Caki2 (cell line): ENCODE measurements around the gene CNGB1. TPM values are rescaled to one million over a fixed set of nuclear protein-coding genes. Genes with fewer than 3 reads are reported as not detected.
"Not testable (repeated sequence)": the region's sequence is repeated elsewhere in the genome, so short reads cannot be mapped to it uniquely, and the experiment has no call there.

Experiments
- DNase-seq: peaks from one replicate; pipeline ENCODE4 v3.0.0-alpha.2; 2015; ENCODE audit warnings: low read depth
- in situ Hi-C: cut with HindIII; loops from 2 replicates; pipeline ENCODE4 v1.10.0; 2016; ENCODE audit warnings: low sequenced_read_pairs, low pct_unique_long_range_greater_than_20kb, mixed read lengths
- total RNA-seq: library from RNA; depleted of rRNA; stranded (reverse); fragments of >200 nt; shearing (Covaris generic); gene quantifications from 2 replicates; pipeline ENCODE4 v1.2.3, GENCODE V29; 2014; ENCODE audit warnings: low replicate concordance

CNGB1 gene
- total RNA-seq, 1 experiment from 2014 or later, result 0.20 TPM

DNA sequence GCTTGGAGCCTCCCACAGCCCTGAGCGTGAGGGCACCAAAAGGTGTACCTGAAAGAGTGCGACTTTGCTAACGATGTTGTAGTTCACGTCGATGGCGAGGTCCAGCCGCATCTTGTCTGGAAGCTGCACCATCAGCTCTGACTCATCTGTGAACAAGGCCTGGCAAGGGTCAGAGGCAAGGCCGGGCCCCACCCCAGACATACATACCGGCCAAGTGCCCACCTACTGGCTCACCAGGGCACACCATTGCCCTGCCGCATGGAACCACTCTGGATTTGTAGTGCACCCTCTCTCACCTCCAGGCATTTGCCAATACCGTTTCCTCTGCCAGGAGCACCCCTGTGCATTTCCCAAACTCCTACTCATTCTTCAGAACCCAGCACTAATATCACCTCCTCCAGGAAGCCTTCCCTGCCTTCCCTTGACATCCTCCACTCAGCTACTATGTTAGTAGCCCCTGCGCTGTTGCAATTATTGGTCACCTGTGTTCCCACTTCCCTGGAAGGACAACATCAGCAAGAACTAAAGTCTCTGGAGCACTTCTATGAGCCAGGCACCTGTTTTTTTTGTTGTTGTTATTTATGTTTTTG lies 69.4 kb downstream of the CNGB1 start:
- in situ Hi-C loops, result no loop called here

DNA sequence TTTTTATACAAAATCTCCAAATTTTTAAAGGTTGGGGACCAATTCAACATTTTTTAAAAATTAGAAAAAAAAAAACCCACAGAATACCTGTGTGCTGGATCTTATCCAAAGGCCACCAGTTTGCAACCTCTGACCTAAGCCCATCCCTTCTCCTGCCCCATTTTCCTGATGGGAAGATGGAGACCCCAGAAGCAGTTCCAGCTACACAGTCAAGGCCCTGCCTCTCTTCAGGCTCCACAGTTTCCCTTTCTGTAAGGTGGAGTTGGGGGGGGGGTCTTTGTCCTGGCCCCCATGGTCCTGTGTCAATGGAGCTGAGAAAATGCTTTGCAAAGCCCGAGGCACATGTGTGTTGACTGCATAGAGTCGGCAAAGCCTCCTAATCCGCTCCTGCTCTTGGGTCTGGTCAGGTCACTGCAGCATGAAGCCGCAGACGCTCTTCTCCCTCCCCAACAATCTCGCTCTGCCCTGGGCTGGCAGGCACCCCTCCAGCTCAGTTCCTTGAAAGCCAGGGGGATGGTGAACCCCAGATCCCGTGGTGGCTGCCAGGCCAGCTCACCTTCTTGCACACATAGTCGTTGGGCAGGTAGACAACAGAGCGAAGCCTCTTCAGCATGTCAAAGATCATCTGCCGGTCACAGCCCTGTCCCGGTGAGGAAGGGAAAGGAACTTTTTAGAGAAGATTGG lies 70.0 kb downstream of the CNGB1 start:
- DNase-seq, result no peak
- in situ Hi-C loops, result no loop called here

More for the DNA sequence above, 69.4 kb downstream of the CNGB1 start:
- DNase-seq, result no peak

DNA sequence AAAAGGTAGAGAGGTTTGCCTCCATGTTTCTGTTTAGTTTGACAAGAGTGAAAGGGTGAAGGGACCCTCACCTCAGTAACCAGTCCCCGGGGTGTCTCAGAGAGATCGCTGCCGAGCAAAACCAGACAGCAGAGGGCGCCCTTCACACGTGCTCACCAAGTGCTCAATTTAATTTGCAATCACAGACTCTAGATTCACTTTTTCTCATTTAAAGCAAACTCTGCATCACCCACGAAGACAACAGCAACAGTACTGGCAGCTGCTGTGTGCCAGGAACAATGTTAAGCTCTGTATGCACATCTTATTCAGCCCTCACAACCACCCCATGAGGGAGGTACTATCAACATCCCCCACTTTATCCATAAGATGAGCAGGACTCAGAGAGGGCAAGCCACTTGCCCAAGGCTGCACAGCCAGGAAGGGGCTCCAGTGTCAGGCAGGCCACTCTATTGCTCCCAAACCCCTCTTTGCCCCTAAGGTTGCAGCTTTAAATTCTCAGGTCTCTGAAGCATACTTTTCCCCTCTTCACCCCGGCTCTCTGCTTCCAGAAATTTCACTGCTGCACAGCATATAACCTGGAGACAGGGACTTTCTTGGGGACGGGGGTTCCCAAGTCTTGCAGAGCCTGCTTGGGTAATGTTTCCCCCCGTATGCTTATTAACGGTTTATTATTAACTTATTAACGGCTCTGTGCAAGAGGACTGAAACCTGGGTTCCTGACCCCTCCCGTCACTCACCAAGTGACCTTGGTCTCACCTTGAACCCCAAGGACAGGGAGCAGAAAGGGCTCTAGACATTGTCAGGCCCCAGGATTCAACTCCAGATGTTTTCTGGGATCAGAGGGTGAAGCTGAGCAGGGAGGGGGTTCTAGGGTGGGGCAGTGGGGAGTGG lies 70.9 kb downstream of the CNGB1 start:
- in situ Hi-C loops, result no loop called here
- peak; percentile 56 for DNase-seq

DNA sequence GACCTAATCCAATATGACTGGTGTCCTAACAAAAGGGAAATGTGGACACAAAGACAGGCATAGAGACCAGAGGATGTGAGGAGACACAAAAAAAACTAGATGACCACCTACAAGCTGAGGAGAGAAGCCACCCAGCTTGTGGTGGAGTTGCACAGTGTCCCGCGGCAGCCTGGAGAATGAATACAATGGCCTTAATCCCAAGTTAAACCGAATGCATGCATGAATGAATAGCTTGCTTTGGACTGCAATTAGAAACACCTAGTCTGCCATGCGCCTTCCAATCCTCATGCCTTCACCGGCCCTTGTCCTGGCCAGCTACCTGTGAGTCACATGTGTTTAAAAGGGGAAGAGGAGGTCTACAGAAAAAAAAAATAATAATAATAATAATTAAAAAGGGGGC lies 72.0 kb downstream of the CNGB1 start:
- no peak for DNase-seq

DNA sequence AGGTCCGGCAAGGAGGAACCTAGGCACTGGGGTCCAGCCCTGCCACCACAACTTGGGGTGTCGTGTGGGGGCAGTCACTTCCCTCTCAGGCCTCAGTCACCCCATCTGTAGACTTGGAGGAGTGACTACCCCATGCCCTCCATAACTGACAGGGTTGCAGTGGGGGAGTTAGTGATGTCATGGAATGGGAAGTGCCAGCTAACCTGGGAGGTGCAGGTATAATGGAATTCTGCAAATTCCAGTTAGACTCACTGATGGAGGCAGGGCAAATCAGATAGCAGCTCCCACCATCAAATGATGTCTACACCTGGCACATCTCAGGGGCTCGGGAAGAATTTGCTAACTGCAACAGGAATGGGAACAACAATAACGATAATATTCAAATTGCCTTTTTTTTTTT lies 72.9 kb downstream of the CNGB1 start:
- in situ Hi-C loops, result no loop called here
- no peak for DNase-seq

More for the DNA sequence above, 72.0 kb downstream of the CNGB1 start:
- in situ Hi-C loops, result no loop called here

DNA sequence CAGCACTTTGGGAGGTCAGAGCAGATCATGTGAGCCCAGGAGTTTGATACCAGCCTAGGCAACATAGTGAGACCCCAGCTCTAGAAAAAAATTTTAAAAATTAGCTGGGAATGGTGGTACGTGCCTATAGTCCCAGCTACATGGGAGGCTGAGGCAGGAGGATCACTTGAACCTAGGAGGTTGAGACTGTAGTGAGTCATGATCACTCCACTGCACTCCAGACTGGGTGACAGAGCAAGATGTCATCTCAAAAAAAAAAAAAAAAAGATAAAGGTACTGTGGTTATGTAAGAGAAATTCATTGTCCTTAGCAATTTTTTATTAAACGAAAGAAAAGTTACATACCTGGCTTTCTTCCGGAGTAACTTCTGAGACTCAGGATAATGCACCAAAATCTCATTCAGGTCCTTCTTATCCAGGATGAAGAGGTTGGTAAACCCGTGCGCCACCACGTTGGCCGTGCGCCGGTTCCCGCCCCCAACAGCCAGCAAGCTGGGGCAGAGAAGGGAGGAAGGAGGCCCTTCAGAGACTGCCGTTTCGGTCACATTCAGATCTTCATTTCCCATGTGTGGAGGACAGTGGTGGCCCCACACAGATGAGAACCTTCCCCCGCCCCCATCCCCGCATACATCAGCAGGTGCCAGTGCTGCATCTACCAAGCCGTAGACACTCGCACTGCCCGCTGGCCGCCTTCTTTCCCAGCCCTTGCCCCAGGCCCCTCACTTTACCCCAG lies 73.7 kb downstream of the CNGB1 start:
- in situ Hi-C loops, result no loop called here
- no peak for DNase-seq

DNA sequence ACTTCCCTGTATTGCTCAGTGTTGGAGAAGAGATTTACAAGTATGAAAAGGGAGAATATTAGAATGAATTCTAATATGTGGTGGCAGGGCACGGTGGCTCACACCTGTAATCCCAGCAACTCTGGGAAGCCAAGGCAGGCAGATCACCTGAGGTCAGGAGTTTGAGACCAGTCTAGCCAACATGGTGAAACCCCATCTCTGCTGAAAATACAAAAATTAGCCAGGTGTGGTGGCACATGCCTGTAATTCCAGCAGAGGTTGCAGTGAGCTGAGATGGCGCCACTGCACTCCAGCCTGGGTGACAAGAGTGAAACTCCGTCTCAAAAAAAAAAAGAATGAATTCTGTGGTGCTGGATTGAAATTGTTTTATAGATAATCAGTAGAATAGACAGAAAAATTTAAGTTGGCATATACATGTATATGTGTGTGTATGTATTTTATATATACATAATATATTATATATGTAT lies 75.8 kb downstream of the CNGB1 start:
- DNase-seq, in situ Hi-C loops: not testable (repeated sequence)

DNA sequence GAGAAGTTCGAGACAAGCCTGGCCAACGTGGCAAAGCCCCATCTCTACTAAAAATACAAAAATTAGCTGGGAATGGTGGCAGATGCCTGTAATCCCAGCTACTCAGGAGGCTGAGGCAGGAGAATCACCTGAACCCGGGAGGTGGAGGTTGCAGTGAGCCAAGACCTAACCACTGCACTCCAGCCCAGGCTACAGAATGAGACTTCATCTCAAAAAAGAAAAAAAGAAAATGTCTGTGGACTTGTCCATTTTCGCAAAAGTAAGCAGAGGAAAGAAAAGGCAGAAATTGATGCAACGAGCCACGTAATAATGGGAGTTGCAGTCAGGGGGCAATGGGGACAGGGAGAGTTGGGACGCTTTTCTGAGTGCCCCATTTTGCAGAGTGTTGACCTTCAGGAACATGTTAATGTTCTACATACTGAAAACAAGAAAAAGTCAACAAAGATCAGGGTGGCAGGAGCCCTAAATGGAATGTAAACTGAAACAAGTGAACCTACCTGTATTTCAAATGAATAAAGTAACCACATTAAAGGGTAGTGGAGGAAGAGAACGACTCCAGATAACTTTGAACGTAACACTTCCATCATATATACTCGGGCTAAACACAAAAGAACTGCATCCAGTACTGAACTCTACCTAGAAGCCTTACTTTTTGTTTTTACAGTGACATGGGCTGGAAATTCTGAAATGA lies 76.4 kb downstream of the CNGB1 start:
- no peak for DNase-seq
- in situ Hi-C loops, result no loop called here

DNA sequence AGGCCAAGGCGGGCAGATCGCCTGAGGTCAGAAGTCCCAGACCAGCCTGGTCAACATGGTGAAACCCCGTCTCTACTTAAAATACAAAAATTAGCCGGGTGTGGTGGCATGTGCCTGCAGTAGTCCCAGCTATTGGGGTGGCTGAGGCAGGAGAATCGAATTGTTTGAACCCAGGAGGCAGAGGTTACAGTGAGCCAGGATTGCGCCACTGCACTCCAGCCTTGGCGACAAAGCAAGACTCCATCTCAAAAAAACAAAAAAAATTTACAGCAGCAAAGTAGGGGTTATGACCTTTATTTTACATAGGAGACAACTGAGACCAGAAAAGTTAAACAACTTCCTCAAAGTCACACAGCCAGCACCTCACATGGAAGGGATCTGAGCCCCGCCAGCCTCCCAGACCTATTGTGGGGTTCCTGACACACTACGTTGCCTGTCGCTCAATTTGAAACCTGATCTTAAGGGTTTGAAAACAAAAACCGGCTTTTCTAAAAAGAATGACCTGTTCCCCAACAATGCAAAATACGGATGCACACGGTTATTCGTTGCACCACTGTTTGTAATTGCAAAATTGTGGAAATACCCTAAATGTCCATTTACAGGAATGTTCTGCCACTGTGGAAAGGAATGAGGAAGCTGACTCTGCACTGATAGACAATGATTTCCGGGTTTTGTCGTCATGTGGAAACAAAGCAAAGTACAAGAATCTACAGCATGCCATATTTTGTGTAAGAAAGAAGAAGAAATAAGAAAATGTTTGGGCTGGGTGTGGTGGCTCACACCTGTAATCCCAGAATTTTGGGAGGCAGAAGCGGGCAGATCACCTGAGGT lies 77.2 kb downstream of the CNGB1 start:
- in situ Hi-C loops, result no loop called here
- peak; percentile 85 for DNase-seq

DNA sequence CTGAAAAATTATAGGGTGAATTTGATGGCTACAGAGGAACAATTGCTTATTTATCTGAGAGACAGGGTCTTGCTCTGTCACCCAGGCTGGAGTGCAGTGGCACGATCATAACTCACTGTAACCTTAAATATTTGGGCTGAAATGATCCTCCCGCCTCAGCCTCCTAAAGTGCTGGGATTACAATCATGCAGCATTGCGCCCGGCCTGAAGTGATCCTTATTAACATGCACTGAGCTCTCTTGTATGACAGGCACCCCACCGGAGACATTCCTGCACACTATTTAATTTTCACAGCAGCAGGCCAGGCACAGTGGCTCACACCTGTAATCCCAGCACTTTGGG lies 77.7 kb downstream of the CNGB1 start:
- no peak for DNase-seq
- in situ Hi-C loops, result no loop called here

DNA sequence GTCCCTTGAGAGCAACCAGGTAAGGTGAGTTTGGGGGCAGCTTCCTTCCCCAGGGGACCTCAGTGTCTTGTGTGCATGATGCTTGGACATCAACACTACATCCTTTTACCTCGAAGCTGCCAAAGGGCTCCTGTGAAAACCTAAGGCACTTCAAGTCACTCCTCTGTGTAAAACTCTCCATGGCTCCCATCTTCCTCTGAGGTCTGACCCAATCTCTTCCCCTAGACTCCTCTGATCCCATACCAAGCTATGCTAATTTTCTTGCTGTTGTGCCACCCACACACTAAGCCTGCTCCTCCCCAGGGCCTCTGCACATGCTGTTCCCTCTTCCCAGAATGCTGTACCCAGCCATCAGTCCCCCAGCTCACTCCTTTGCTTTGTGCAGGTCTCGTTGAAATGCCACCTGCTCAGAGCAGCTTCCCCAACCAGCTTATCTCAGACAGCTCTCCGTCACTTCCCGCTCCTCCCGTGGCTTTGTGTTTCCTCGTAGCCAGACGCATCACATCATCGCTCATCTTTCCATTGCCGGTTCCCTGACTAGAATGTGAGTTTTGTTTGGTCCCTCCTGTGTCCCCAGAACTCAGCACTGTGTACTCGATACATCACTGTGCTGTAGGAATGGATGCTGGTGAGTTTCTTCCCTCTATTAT lies 78.4 kb downstream of the CNGB1 start:
- in situ Hi-C loops, result no loop called here
- DNase-seq, result no peak

DNA sequence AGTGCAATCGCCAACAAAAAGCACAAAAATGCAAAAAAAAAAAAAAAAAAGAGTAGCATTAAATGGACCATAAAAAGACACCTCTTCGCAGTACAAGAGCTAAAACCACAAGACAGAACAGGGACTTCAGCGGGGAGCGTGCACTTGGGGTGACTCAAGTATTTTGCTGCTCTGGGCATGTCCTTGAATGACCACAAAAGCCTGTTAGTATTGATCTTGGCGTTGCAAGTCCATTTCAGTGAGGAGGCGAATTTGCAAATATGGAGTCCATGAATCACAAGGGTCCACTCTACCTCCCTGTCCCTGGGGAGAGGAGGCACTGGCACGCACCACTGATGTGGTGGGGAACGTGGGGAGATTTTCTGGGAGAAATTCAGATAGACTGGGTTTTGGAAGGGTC lies 78.9 kb downstream of the CNGB1 start:
- in situ Hi-C loops, result no loop called here
- DNase-seq, result peak; percentile 81

DNA sequence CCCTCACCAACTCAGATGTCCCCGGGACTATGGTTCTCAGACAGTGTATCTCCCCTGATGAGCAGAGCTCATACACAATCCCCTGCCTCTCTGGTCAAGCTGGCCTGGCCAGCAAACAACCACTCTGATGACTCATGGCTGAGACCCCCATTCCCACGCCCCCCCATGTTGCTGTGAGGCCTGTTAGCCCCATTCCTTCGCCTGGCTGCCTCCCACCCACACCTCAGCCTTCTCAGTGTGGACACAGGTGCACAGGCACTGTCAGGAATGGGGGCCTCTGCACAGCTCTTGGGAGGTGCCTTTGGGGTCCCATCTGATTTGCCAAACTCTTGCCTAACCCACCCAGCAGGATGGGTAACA lies 80.2 kb downstream of the CNGB1 start:
- no peak for DNase-seq
- in situ Hi-C loops, result no loop called here

DNA sequence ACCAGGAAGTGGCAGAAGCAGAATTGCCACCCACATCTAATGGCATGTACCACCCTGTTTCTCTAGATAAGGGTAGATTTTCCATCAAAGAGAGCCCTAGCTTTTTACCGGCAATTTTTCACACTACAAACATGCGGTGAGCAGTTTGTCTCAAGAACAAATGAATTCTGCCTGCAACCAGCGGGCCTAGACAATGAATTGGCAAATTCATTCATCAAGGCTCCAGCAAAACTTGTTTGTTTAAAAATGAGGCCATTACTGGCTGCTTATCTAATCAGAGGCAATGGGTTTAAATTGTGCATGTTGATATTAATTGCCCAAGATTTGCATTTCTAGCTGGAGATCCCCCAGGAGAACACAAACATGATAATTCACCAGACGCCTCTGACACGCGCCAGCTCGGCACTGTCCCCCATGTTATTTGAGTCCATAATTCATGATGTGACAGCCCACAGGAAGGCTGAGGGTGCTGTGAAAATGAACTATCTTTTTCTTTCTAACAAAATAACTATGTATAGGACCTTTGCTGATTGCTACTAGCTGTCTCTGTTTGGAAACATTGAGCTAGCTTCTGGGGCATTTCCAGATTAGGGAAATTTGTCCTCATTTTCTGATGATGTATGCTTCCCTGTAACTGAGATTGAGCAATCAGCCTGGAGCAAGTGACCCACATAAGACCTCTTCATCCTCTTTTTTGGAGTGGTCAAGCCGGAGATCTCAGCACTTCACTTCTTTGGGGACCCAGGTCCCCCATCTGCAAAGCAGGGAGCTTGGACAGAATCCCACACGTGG lies 80.8 kb downstream of the CNGB1 start:
- no peak for DNase-seq
- in situ Hi-C loops, result no loop called here

DNA sequence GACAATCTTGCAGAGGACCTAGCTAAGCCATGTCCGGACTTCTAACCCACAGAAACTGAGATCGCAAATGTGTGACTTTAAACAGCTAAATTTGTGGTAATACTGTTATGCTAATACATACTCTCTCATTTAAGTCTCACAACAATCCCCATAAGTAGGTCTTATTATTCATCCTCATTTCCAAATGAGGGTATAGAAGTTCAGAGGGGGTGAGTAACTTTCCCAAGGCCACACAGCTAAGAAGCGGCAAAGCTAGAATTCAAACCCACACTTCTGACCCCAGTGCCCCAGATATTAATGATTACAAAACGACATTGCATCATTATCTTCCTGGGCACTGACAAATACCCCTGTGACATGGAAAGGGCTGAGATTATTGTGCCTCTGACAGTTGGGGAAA lies 81.4 kb downstream of the CNGB1 start:
- no peak for DNase-seq
- in situ Hi-C loops, result no loop called here

DNA sequence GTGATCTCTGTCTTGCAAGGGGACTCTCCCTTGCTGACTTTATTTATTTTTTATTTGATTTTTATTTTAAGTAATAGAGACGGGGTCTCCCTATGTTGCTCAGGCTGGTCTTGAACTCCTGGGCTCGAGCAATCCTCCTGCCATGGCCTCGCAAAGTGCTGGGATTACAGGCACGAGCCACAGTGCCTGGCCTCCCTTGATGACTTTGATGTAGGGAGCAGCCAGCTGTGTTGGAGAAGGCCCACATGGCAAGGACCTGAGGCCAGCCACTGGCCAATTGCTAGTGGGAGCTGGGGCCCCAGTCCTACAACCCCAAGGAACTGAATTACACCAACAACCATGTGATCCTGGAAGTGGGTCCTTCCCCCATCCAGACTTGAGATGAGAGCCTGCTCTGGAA lies 81.8 kb downstream of the CNGB1 start:
- in situ Hi-C loops, result no loop called here
- no peak for DNase-seq
